IPS-18c (cell line): ENCODE measurements around the gene DLG2.
"Not testable (repeated sequence)": the region's sequence is repeated elsewhere in the genome, so short reads cannot be mapped to it uniquely, and the experiment has no call there.

Experiments
- H3K4me3 ChIP-seq: 2 replicates; pipeline ENCODE4 v1.7.0; 2013; ENCODE audit warnings: low read depth, mild to moderate bottlenecking, low read length, moderate library complexity; ENCODE audit not compliant: insufficient read depth
- H3K9me3 ChIP-seq: one replicate; pipeline ENCODE4 v1.6.1; 2013; ENCODE audit warnings: mild to moderate bottlenecking, low read length, moderate library complexity; ENCODE audit not compliant: control insufficient read depth, insufficient read depth

Gene DLG2

DNA sequence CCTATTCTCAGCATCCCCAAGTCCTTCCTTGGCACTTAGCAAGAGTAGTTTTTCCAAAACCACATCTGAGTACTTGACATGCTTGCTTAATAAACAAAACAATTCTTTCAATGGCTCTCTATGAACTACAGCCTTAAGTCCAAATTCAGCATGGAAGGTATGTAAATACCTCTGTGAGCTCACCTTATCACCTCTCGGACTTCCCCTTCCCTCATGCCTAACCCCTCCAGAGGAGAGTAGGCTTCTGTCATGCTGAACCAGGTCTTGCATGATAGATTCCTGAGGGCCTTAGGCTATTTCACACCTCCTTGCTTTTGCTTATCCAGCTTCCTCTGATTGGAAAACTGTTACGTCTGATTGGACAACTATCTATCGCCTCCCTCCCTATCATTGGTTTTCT is 2028.1 kb downstream of the DLG2 start:
- Histone ChIP-seq H3K9me3 (no peaks in the 10 kb centered on the region), H3K4me3 (no peak overlapping the region)

- not testable (repeated sequence) for H3K9me3 ChIP-seq
- H3K4me3 ChIP-seq = peak overlapping the region; percentile 45; the same call in 1 of the 2 replicates
Observed at GRCh38 chr11:83587797-83588196, 2039.3 kb downstream of the DLG2 start.

DNA sequence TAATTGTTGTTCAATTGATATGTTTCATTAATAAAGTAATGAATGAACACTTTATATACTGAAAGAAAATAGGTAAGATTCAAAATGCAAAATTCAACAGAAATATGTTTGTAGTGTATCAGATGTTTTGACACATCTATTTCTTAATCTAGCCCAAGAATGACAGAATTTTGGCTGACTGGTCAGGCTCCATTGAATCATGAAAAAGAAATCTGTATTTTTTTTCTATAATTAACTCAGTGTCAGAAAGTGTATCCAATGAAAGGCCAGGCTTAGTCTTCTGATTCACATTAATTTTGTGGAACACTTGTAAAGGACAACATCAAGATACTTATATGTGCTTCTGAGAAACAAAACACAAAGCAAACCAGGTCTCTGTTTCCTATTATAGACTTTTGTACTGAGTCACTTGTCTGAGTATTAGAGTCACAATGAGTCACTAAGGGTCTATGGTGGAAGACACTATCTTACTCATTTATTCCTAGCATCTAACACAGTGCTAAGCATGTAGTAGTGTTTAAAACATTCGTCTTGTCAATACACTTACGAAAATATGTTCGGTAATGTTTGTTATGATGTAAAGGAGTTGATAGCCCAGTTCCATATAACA is 2043.3 kb downstream of the DLG2 start:
- no peak overlapping the region for H3K4me3 ChIP-seq
- H3K9me3 ChIP-seq = no peaks in the 10 kb centered on the region

DNA sequence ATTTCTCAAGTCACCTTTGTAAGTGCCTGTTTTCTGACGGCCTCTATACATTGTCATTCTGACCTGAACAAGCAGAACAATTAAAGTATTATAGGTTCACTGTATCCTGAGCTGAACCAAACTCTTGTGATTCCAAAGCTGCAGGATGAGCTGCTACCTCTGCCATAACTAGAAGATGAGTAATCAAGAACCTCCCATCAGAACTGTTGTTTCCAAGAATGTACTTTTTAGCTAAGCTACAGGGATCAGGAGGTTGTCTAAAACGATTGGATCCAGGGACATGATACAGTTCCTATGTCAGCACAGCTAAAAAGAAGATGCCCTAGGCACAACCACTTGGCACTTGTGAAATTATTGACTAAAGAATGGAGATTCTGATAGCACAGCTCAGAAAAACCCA is 2052.6 kb downstream of the DLG2 start:
- Histone ChIP-seq H3K9me3 (no peaks in the 10 kb centered on the region), H3K4me3 (no peak overlapping the region)

DNA sequence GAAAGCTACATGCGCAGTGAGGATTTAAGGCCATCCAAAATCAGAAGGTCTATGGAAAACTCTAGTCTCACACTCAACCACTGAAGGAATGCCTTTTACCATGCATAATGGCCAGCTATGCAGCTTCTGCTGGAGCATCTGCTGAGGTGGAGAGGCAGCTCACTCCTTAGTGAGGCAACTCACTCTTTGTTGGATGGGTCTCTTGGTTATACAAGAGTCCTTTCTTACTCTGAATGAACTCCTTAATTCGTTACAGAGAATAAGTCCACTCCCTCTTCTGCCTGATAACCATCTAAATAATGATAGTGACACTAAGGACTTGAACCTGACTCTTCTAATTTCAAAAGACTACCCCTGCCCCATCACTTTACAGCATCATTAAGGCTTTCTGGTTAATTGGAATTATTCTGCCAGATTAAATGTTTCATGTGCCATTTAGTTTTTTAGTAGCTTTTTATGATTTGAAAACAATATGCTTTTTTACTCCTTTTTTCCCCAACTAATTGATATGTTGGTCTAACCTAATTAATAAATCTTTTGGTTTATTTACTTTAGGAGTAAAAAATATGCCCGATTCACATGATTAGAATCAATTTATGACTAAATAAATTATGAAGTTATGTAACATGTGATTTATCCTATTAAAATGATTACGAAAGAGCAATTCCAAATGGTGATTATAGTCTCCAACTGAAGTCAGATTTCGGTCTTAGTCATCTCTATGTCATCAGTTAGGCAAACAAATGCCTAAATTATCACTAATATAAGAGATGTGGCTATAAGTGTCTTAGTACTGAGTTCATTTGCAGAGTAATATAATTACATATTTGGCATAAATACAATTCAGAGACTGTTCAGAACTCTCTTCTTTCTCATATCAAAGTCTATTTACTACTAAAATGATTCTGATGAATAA is 2054.3 kb downstream of the DLG2 start:
- Histone ChIP-seq H3K4me3 (no peak overlapping the region), H3K9me3 (no peaks in the 10 kb centered on the region)

DNA sequence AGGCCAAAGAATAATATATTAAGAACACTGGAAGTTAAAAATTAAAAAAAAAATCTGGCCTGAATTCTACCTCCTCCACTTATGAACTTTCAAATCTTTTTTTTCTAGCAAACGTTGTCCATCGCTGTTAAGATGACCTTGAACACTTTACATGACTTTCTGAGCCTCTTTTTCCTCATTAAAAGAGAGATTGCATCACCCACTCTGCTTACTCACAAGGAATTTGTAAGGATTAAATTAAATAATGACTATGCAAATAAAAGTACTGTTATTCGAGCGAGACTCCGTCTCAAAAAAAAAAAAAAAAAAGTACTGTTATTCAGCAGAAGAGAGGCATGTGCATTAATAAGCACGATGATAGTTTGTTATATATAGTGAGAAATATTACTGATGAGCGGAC is 2055.8 kb downstream of the DLG2 start:
- H3K4me3 ChIP-seq = no peak overlapping the region
- H3K9me3 ChIP-seq = no peaks in the 10 kb centered on the region

- Histone ChIP-seq H3K9me3 (no peaks in the 10 kb centered on the region), H3K4me3 (no peak overlapping the region)
Observed at GRCh38 chr11:83569134-83569805, 2057.9 kb downstream of the DLG2 start.

DNA sequence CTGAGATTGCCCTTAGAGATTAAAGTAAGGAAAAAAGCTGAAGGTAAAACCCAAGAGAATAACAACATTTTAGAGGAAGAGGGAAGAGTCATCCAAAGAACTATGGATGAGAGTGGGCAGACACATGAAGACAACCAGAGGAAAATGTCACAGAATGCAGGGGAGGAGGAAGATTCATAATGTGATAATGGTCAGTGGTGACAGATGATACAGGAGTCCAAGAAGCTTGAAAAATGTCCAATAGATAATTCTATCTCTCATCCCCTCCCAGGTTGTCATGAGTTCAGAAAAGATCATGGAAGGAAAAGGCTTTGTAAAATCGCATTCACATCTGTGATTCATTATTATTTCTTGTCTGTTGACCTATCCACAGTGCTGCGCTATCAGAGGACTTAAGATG is 2058.6 kb downstream of the DLG2 start:
- H3K9me3 ChIP-seq = no peaks in the 10 kb centered on the region

DNA sequence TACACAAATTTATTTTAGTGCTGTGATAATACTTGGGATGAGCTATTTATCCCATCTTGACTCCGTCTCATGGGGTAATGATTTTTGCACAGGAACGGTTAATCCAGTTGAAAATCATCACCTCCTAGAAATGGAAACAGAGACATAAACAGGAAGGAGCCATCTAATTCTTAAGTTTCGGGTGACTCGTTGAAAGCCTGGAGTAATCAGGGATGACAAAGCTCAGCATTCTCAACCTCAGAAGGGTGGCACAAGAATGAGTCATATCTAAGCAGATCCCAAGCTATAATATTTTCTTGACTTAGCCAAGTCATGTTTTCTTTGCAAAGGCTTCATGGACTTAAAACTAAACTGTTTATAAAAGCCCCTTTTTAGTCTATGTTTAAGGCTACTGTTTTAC is 2060.2 kb downstream of the DLG2 start:
- Histone ChIP-seq H3K9me3 (no peaks in the 10 kb centered on the region), H3K4me3 (no peak overlapping the region)

More for the DNA sequence above, 2058.6 kb downstream of the DLG2 start:
- no peak overlapping the region for H3K4me3 ChIP-seq

DNA sequence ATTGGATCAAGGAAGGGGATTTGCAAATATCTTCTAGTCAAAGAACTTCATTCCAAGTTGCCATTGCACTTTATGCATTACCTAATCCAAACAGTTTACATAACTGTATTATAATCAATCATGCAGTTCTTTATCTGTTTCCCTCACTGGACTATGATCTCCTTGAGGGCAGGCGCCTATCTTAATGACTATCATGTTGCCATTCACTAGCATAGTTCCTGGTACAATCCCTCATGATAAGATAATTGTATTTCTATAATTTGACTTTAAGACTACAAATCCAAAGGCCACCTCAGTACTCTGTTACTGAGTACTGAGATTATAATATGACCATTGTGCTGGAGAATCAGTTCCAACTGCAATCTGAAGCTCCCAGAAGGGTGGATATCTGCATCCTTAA is 2062.3 kb downstream of the DLG2 start:
- H3K9me3 ChIP-seq = no peaks in the 10 kb centered on the region
- H3K4me3 ChIP-seq = no peak overlapping the region

- H3K9me3 ChIP-seq = no peaks in the 10 kb centered on the region
Observed at GRCh38 chr11:83558281-83558680, 2068.9 kb downstream of the DLG2 start.

GRCh38 chr11:83557653-83558052 is 2069.5 kb downstream of the DLG2 start:
- no peak overlapping the region for H3K4me3 ChIP-seq
- no peaks in the 10 kb centered on the region for H3K9me3 ChIP-seq

More at GRCh38 chr11:83558281-83558680, 2068.9 kb downstream of the DLG2 start:
- no peak overlapping the region for H3K4me3 ChIP-seq

DNA sequence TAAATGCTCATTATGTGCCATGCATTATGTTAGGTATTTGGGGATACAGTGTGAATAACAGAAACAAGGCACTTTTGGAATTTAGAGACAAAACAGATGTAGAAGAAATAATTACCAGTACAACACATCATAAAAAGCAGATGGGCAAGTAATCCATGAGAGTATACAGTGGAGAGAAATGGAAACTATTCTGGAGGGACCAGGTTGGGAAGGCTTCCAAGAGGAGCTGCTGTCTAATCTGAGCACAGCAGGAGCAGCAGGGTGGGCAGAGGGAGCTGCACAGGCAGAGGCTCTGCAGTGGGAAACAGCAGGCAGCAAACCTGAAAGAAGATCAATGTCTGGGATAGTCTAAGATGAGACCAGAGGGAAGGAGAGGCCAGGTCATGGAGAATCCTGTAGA is 2072.3 kb downstream of the DLG2 start:
- no peak overlapping the region for H3K4me3 ChIP-seq
- no peaks in the 10 kb centered on the region for H3K9me3 ChIP-seq

- Histone ChIP-seq H3K9me3 (no peaks in the 10 kb centered on the region), H3K4me3 (no peak overlapping the region)
Observed at GRCh38 chr11:83549984-83550667, 2077.0 kb downstream of the DLG2 start.

DNA sequence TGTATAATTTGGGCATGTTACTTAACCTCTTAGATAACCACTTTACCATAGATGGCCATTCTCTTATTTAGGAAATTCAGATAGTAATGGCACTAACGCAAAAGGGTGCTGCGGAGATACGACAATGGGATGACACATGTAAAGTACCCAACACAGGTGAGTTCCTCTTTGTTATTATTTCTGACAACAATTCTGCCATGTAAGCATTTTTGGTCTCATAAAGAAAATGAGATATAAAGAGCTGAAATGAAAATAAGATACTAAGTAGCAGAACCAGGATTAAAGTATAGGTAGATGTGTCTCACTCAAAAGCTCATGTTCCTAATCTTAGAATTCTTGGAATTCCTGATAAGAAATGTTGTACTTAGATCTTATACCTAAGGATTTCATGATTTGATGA is 2080.8 kb downstream of the DLG2 start:
- H3K9me3 ChIP-seq = no peaks in the 10 kb centered on the region
- H3K4me3 ChIP-seq = no peak overlapping the region

- Histone ChIP-seq H3K4me3 (no peak overlapping the region), H3K9me3 (no peaks in the 10 kb centered on the region)
Observed at GRCh38 chr11:83545494-83546260, 2081.5 kb downstream of the DLG2 start.

DNA sequence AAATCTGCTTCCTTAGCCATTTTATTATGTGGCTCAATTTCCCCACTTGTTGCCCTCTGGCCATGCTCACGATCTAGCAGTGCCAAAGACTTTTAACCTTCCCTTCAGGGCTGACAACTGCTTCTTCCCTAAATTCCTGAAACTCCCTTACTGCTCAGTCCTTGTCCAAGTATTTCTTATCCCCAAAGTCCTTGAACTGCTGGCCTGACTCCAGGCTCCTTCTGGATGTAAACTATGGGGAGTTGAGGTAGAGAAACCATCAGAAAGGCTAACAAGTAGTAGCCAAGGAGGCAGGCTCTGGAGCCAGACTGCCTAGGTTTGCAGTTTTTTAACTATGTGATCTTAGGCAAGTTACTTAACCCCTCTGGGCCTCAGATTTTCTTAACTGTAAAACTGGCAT is 2082.3 kb downstream of the DLG2 start:
- Histone ChIP-seq H3K4me3 (no peak overlapping the region), H3K9me3 (no peaks in the 10 kb centered on the region)
